AG04449 (cell line): ENCODE measurements around the gene TMEM108.

Experiments
- CTCF ChIA-PET: fragments of 350-600 bp; formaldehyde crosslinking; extraction: SDS; loops from one replicate; lab custom pipeline; 2021; ENCODE audit warnings: antibody characterized with exemption; lab: Yijun Ruan, JAX
- POLR2A ChIA-PET: fragments of 400-600, 350-600 bp; formaldehyde crosslinking; extraction: SDS; loops from one replicate; lab custom pipeline; 2020; ENCODE audit warnings: antibody characterized with exemption, inconsistent platforms; lab: Yijun Ruan, JAX
- DNase-seq: peaks from one replicate; pipeline ENCODE4 v3.0.0-alpha.2; 2010; ENCODE audit warnings: low read depth, low spot score
- H3K4me3 ChIP-seq: 2 replicates; pipeline ENCODE4 v1.5.1; 2011; ENCODE audit warnings: low read depth, mild to moderate bottlenecking, control low read depth, low read length
- CTCF ChIP-seq: IDR thresholded peaks from one replicate; pipeline ENCODE4 v1.5.1; 2011; ENCODE audit warnings: mild to moderate bottlenecking, moderate library complexity, low read length, control low read depth, inconsistent platforms; ENCODE audit not compliant: insufficient read depth; ENCODE audit errors: missing control alignments

Gene TMEM108

GRCh38 chr3:133425898-133426297 lies 387.7 kb downstream of the TMEM108 start:
- ChIA-PET CTCF (interaction anchor here (2.0 to 9.6 kb wide), 4 partner anchors 14 to 698 kb away, joined by 13 to 104 read pairs (median 48); no protein-coding TSS in a partner anchor), POLR2A (no interaction called here)
- no peak overlapping the region for H3K4me3 ChIP-seq
- TF ChIP-seq CTCF: no peak
- DNase-seq: no peak

GRCh38 chr3:133426721-133427120 lies 388.5 kb downstream of the TMEM108 start:
- CTCF ChIA-PET: interaction anchor here (2.0 to 9.6 kb wide), 4 partner anchors 15 to 699 kb away, joined by 13 to 104 read pairs (median 48); no protein-coding TSS in a partner anchor

GRCh38 chr3:133428552-133428951 lies 390.4 kb downstream of the TMEM108 start:
- H3K4me3 ChIP-seq: no peak overlapping the region
- DNase-seq: no peak
- CTCF ChIA-PET: interaction anchor here (9.6 kb wide), 1 partner anchor 387 kb away, joined by 104 read pairs; no protein-coding TSS in a partner anchor
- POLR2A ChIA-PET: no interaction called here
- no peak for TF ChIP-seq CTCF

More at GRCh38 chr3:133426721-133427120, 388.5 kb downstream of the TMEM108 start:
- DNase-seq: peak; percentile 64
- POLR2A ChIA-PET: no interaction called here
- no peak overlapping the region for H3K4me3 ChIP-seq
- TF ChIP-seq CTCF: no peak

GRCh38 chr3:133429063-133429462 lies 390.9 kb downstream of the TMEM108 start:
- no peak for DNase-seq
- TF ChIP-seq CTCF: no peak
- no peak overlapping the region for H3K4me3 ChIP-seq
- ChIA-PET CTCF (no interaction called here), POLR2A (no interaction called here)

- CTCF ChIA-PET: interaction anchor here (1.1 kb wide), 1 partner anchor 12 kb away, joined by 3 read pairs; no protein-coding TSS in a partner anchor
Measured at GRCh38 chr3:133439563-133439962, 401.4 kb downstream of the TMEM108 start.

GRCh38 chr3:133440652-133441051 lies 402.5 kb downstream of the TMEM108 start:
- DNase-seq: no peak
- ChIA-PET CTCF (no interaction called here), POLR2A (no interaction called here)
- no peak for TF ChIP-seq CTCF
- no peak overlapping the region for H3K4me3 ChIP-seq

More at GRCh38 chr3:133439563-133439962, 401.4 kb downstream of the TMEM108 start:
- H3K4me3 ChIP-seq: no peak overlapping the region
- no peak for TF ChIP-seq CTCF
- POLR2A ChIA-PET: no interaction called here
- DNase-seq: no peak
